Mesothelial cell of epicardium (in vitro differentiated cells): ENCODE results near the gene GLT8D1. TPM values are rescaled to one million over a fixed set of nuclear protein-coding genes. Genes with fewer than 3 reads are reported as not detected.

Experiments used
- DNase-seq, 2 experiments: peaks; one replicate each; pipeline ENCODE4 v3.0.0; 2021; ENCODE audit warnings: low spot score in 2 of 2; ENCODE audit not compliant: unreplicated experiment in 2 of 2
- H3K27ac Mint-ChIP-seq: 2 replicates; pipeline ENCODE4 v1.8.0; 2021; ENCODE audit warnings: mixed read lengths
- H3K27me3 Mint-ChIP-seq: 2 replicates; pipeline ENCODE4 v1.8.0; 2021; ENCODE audit warnings: low read depth, mixed read lengths
- H3K36me3 Mint-ChIP-seq: 2 replicates; pipeline ENCODE4 v1.8.0; 2021; ENCODE audit warnings: mixed read lengths
- H3K4me1 Mint-ChIP-seq: 2 replicates; pipeline ENCODE4 v1.8.0; 2021; ENCODE audit warnings: mixed read lengths
- H3K4me3 Mint-ChIP-seq: 2 replicates; pipeline ENCODE4 v1.8.0; 2021; ENCODE audit warnings: mild to moderate bottlenecking, moderate library complexity, mixed read lengths
- H3K9me3 Mint-ChIP-seq: 2 replicates; pipeline ENCODE4 v1.8.0; 2021; ENCODE audit warnings: mixed read lengths
- total RNA-seq: library from RNA; stranded (reverse); gene quantifications from 3 replicates; pipeline ENCODE4 v1.2.1, GENCODE V29; 2021
- TF ChIP-seq, protein P1 (sequence below): fragments of 200-600 bp; sonication (generic); IDR thresholded peaks from one replicate; pipeline ENCODE4 v1.5.0; 2021; ENCODE audit warnings: antibody characterized with exemption; ENCODE audit not compliant: unreplicated experiment

Gene GLT8D1
- total RNA-seq, 1 donor from 2014 or later, result 79.2 TPM

DNA sequence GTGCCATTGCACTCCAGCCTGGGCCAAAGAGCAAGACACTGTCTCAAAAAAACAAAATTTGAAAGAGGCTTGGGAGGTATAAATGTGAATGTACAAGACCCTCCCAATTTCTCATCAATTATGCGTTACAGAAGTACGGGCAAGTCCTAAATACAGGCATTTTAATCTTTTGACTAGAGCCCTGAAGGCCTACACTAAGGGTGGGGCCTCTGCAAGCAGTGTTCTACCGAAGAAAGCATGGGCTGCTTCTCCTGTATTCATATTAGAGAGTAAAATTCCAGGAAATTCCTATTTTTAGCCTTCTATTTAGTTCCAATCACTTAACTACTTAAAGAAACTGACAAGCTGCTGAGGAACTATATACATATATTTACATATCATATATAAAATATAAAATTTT lies 45.5 kb downstream of the GLT8D1 start:
- peaks cover 43% of the 10 kb centered on the region for H3K36me3 Mint-ChIP-seq
- TF ChIP-seq, protein P1, sequence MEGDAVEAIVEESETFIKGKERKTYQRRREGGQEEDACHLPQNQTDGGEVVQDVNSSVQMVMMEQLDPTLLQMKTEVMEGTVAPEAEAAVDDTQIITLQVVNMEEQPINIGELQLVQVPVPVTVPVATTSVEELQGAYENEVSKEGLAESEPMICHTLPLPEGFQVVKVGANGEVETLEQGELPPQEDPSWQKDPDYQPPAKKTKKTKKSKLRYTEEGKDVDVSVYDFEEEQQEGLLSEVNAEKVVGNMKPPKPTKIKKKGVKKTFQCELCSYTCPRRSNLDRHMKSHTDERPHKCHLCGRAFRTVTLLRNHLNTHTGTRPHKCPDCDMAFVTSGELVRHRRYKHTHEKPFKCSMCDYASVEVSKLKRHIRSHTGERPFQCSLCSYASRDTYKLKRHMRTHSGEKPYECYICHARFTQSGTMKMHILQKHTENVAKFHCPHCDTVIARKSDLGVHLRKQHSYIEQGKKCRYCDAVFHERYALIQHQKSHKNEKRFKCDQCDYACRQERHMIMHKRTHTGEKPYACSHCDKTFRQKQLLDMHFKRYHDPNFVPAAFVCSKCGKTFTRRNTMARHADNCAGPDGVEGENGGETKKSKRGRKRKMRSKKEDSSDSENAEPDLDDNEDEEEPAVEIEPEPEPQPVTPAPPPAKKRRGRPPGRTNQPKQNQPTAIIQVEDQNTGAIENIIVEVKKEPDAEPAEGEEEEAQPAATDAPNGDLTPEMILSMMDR, result no peak
- H3K9me3 Mint-ChIP-seq, result no peaks in the 10 kb centered on the region
- H3K4me1 Mint-ChIP-seq, result no peaks in the 10 kb centered on the region
- H3K4me3 Mint-ChIP-seq, result no peak overlapping the region
- DNase-seq, result no peak
- H3K27me3 Mint-ChIP-seq, result no peaks in the 10 kb centered on the region
- H3K27ac Mint-ChIP-seq, result no peak overlapping the region

DNA sequence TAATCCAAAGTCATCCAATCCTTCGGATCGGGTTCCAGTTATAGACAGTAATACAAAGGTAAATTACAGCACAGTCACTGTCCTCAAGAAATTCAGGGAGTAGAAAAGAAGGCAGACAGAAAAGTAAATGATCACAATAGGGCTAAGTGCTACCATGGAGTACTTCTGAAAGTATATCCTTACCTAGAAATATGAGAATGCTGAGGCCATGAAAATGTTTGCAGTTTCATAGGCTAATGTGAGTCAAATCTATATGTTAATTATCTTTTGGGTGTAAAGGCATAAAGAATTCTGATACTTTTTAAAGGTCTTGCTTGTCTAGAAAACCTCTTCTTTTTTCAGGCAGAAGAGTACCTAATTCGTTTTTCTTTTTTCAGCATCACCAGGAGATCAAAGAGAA lies 49.7 kb downstream of the GLT8D1 start:
- Mint-ChIP-seq H3K9me3 (no peaks in the 10 kb centered on the region), H3K36me3 (peaks cover 32% of the 10 kb centered on the region), H3K4me1 (no peaks in the 10 kb centered on the region), H3K27ac (no peak overlapping the region), H3K27me3 (no peaks in the 10 kb centered on the region), H3K4me3 (no peak overlapping the region)
- DNase-seq, result no peak
- TF ChIP-seq, protein P1, result no peak

DNA sequence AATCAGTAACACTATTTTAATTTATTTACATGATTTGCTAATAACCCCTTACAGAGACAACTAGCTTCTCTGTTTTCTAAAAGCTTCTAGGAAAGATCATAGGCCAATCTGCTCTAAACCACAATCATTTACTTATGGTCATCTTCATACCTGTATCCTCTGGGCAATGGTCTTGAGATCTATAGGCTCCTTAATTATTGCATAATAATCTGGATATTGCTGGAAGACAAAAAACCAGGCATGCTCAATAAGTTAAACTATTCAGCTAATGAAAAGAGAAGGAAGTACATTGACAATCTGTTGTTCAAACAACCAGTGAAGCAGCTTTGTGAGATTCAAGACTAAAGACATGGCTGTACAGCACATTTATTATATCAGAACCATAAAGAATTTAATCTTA lies 54.0 kb downstream of the GLT8D1 start:
- TF ChIP-seq, protein P1, result no peak
- H3K4me3 Mint-ChIP-seq, result no peak overlapping the region
- H3K27ac Mint-ChIP-seq, result no peak overlapping the region
- H3K9me3 Mint-ChIP-seq, result no peaks in the 10 kb centered on the region
- DNase-seq, result no peak
- no peaks in the 10 kb centered on the region for H3K4me1 Mint-ChIP-seq
- H3K36me3 Mint-ChIP-seq, result peaks cover 49% of the 10 kb centered on the region
- H3K27me3 Mint-ChIP-seq, result no peaks in the 10 kb centered on the region

DNA sequence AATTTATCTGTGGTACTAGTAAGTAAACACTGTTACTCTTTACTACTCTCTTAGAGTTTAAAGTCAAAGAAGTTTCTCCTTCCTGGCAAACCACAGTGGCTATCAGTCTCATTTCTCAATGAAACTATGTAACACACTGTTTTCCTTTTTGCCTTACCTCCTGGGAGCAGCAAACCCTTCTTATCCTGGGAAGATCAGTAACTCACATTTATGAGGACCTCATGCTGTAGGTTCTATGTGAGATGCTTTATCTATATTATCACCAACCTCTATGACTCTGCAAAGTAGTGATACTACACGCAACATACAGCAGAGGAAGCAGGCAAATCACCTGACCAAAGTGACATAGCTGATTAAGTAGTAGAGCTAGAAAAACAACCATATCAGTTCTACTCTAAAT lies 55.2 kb downstream of the GLT8D1 start:
- Mint-ChIP-seq H3K36me3 (peaks cover 46% of the 10 kb centered on the region), H3K27ac (no peak overlapping the region)
- TF ChIP-seq, protein P1, result no peak

DNA sequence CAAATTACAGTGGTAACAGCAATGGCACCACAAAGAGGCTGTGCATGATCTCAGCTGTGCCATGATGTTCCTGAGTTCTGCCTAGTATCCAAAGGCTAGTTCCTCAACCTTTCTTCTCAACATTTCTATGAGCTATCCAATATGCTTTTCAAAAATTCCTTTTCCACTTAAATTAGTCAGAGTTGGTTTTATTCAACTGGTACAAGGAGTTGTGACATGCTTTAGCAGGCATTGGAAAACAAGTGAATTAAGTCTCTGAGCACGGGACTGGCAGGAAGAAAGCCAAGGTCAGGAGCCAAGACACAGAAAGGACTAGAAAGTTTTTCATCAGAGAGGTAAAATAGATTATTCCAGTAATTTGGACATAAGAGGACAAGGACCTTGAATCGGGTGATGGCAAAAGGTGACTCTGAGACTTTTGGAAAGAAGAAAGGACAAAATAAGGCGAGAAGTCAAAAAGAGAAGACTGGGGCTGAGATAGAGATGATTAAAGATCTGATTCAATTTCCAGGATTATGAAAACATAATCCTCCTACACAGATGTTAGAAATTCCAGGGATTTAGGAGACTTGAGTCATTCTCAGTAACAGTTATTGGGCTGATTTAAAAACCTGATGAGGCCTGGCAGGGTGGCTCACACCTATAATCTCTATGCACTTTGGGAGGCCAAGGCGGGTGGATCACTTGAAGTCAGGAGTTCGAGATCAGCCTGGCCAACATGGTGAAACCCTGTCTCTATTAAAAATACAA lies 56.0 kb downstream of the GLT8D1 start:
- H3K4me1 Mint-ChIP-seq, result no peaks in the 10 kb centered on the region
- H3K36me3 Mint-ChIP-seq, result peaks cover 48% of the 10 kb centered on the region
- H3K27ac Mint-ChIP-seq, result no peak overlapping the region
- no peaks in the 10 kb centered on the region for H3K9me3 Mint-ChIP-seq
- no peak overlapping the region for H3K4me3 Mint-ChIP-seq
- DNase-seq, result no peak
- TF ChIP-seq, protein P1, result no peak
- no peaks in the 10 kb centered on the region for H3K27me3 Mint-ChIP-seq

More for the DNA sequence above, 55.2 kb downstream of the GLT8D1 start:
- Mint-ChIP-seq H3K27me3 (no peaks in the 10 kb centered on the region), H3K4me3 (no peak overlapping the region), H3K9me3 (no peaks in the 10 kb centered on the region), H3K4me1 (no peaks in the 10 kb centered on the region)
- no peak for DNase-seq
